Thymus (tissue), 11 donors: Measurements from ENCODE around the gene NUTM2F. TPM values are rescaled to one million over a fixed set of nuclear protein-coding genes. Genes with fewer than 3 reads are reported as not detected.
A peak's percentile ranks its signal among the peaks of the same experiment; 100 is the strongest.
"Not testable (repeated sequence)": the region's sequence is repeated elsewhere in the genome, so short reads cannot be mapped to it uniquely, and the experiment has no call there.

Experiments used
- DNase-seq, 9 donors: peaks; one replicate each; pipeline ENCODE4 v3.0.0-alpha.2; 2013; ENCODE audit warnings: low spot score in 9 of 9, low read depth in 6 of 9, missing footprints in 1 of 9
- H3K27ac ChIP-seq, 2 donors: one replicate each; pipeline ENCODE4 v1.5.1; 2013; ENCODE audit warnings: control low read depth in 1 of 2, low read depth in 1 of 2, low read length in 1 of 2, mild to moderate bottlenecking in 1 of 2, moderate library complexity in 1 of 2
- H3K27me3 ChIP-seq, 2 donors: one replicate each; pipeline ENCODE4 v1.5.1; 2013; ENCODE audit warnings: low read length in 1 of 2; ENCODE audit not compliant: control insufficient read depth in 2 of 2, insufficient read depth in 1 of 2
- H3K36me3 ChIP-seq, 2 donors: one replicate each; pipeline ENCODE4 v1.5.1; 2013; ENCODE audit warnings: low read length in 1 of 2, mild to moderate bottlenecking in 1 of 2, moderate library complexity in 1 of 2; ENCODE audit not compliant: control insufficient read depth in 2 of 2, insufficient read depth in 2 of 2
- H3K4me1 ChIP-seq, 2 donors: one replicate each; pipeline ENCODE4 v1.5.1; 2013; ENCODE audit warnings: low read length in 2 of 2; ENCODE audit not compliant: control insufficient read depth in 2 of 2, insufficient read depth in 2 of 2
- H3K4me3 ChIP-seq, 2 donors: one replicate each; pipeline ENCODE4 v1.5.1; 2013; ENCODE audit warnings: low read length in 2 of 2, control low read depth in 1 of 2, mild to moderate bottlenecking in 1 of 2
- H3K9me3 ChIP-seq, 2 donors: one replicate each; pipeline ENCODE4 v1.5.1; 2013; ENCODE audit warnings: low read length in 1 of 2, mild to moderate bottlenecking in 1 of 2; ENCODE audit not compliant: control insufficient read depth in 2 of 2, insufficient read depth in 1 of 2
- WGBS: extraction: QIAGEN DNeasy Blood & Tissue Kit; methylation state at CpG from one replicate; pipeline ENCODE4 v1.1.7; 2013; 5-methylcytosine and 5-hydroxymethylcytosine counted together
- polyA plus RNA-seq: library from polyadenylated mRNA; stranded (reverse); fragments of 200-250 nt; gene quantifications from one replicate; pipeline ENCODE4 v1.2.3, GENCODE V29; 2013
- total RNA-seq: library from RNA; stranded (reverse); fragments of 120-200 nt; gene quantifications from one replicate; pipeline ENCODE4 v1.2.4, GENCODE V29; 2013
- donor health status: healthy.

NUTM2F gene
- total and polyA plus RNA-seq, 2 donors, result 0.05 TPM; not detected in 1

- Histone ChIP-seq H3K4me3 (no peak overlapping the region), H3K9me3 (no peaks in the 10 kb centered on the region), H3K27me3 (no peaks in the 10 kb centered on the region), H3K36me3 (peaks cover 6 to 18% of the 10 kb centered on the region in 2 donors), H3K4me1 (no peaks in the 10 kb centered on the region), H3K27ac (no peak overlapping the region)
- DNase-seq, result no peak
- 98% methylated on average over 2 of the region's 2 CpGs for WGBS
These were observed 38.8 kb downstream of the NUTM2F start for GRCh38 chr9:94289691-94290090.

- no peak for DNase-seq
- peaks cover 6 to 13% of the 10 kb centered on the region in 2 donors for H3K36me3 ChIP-seq
These were observed 40.4 kb downstream of the NUTM2F start for GRCh38 chr9:94287877-94288513.

GRCh38 chr9:94286116-94286515 lies 42.3 kb downstream of the NUTM2F start:
- 97% methylated on average over 3 of the region's 3 CpGs for WGBS

More at GRCh38 chr9:94287877-94288513, 40.4 kb downstream of the NUTM2F start:
- no peaks in the 10 kb centered on the region for H3K4me1 ChIP-seq
- no peak overlapping the region for H3K4me3 ChIP-seq
- H3K27ac ChIP-seq, result peak overlapping the region in 1 of 2 donors; percentile 18
- 92% methylated on average over 7 of the region's 7 CpGs for WGBS
- no peaks in the 10 kb centered on the region for H3K9me3 ChIP-seq
- no peaks in the 10 kb centered on the region for H3K27me3 ChIP-seq

GRCh38 chr9:94281101-94281500 lies 47.3 kb downstream of the NUTM2F start:
- Histone ChIP-seq H3K36me3 (peaks cover 10 to 26% of the 10 kb centered on the region in 2 donors), H3K4me1 (no peaks in the 10 kb centered on the region), H3K27me3 (no peaks in the 10 kb centered on the region), H3K27ac (no peak overlapping the region), H3K9me3 (peaks cover 2 to 4% of the 10 kb centered on the region in 2 donors), H3K4me3 (no peak overlapping the region)
- no peak for DNase-seq

More at GRCh38 chr9:94286116-94286515, 42.3 kb downstream of the NUTM2F start:
- DNase-seq, result no peak
- H3K4me1 ChIP-seq, result no peaks in the 10 kb centered on the region
- H3K4me3 ChIP-seq, result no peak overlapping the region
- peaks cover 3 to 14% of the 10 kb centered on the region in 2 donors for H3K36me3 ChIP-seq
- no peaks in the 10 kb centered on the region for H3K27me3 ChIP-seq
- no peaks in the 10 kb centered on the region for H3K9me3 ChIP-seq
- H3K27ac ChIP-seq, result no peak overlapping the region

- WGBS, result 90% methylated on average over 9 of the region's 9 CpGs
- peaks cover 10 to 26% of the 10 kb centered on the region in 2 donors for H3K36me3 ChIP-seq
- H3K9me3 ChIP-seq, result peaks cover 2 to 4% of the 10 kb centered on the region in 2 donors
- H3K27ac ChIP-seq, result no peak overlapping the region
- no peak overlapping the region for H3K4me3 ChIP-seq
- H3K27me3 ChIP-seq, result no peaks in the 10 kb centered on the region
- H3K4me1 ChIP-seq, result no peaks in the 10 kb centered on the region
- DNase-seq, result no peak
These were observed 47.9 kb downstream of the NUTM2F start for GRCh38 chr9:94280409-94280989.

GRCh38 chr9:94277885-94278536 lies 50.4 kb downstream of the NUTM2F start:
- no peak overlapping the region for H3K27ac ChIP-seq
- 95% methylated on average over 6 of the region's 6 CpGs for WGBS
- H3K4me3 ChIP-seq, result no peak overlapping the region
- DNase-seq, result no peak
- peaks cover 10 to 26% of the 10 kb centered on the region in 2 donors for H3K36me3 ChIP-seq
- H3K4me1 ChIP-seq, result no peaks in the 10 kb centered on the region
- H3K9me3 ChIP-seq, result peaks cover 2 to 4% of the 10 kb centered on the region in 2 donors
- H3K27me3 ChIP-seq, result no peaks in the 10 kb centered on the region

- 98% methylated on average over 4 of the region's 4 CpGs for WGBS
- not testable (repeated sequence) for H3K27ac ChIP-seq, H3K27me3 ChIP-seq, DNase-seq, H3K4me1 ChIP-seq, H3K9me3 ChIP-seq, H3K4me3 ChIP-seq
- peaks cover 10 to 22% of the 10 kb centered on the region in 2 donors for H3K36me3 ChIP-seq
These were observed 51.4 kb downstream of the NUTM2F start for GRCh38 chr9:94277029-94277428.

GRCh38 chr9:94270009-94270408 lies 58.4 kb downstream of the NUTM2F start:
- no peak for DNase-seq
- no peak overlapping the region for H3K4me3 ChIP-seq
- H3K36me3 ChIP-seq, result peaks cover 0 to 1% of the 10 kb centered on the region in 2 donors
- H3K27me3 ChIP-seq, result no peaks in the 10 kb centered on the region
- H3K27ac ChIP-seq, result no peak overlapping the region
- H3K9me3 ChIP-seq, result peaks cover 0 to 19% of the 10 kb centered on the region in 2 donors
- 100% methylated on average over 1 of the region's 1 CpG for WGBS
- no peaks in the 10 kb centered on the region for H3K4me1 ChIP-seq

- H3K36me3 ChIP-seq, result peaks cover 0 to 2% of the 10 kb centered on the region in 2 donors
- WGBS, result 97% methylated on average over 8 of the region's 8 CpGs
- no peaks in the 10 kb centered on the region for H3K27me3 ChIP-seq
- no peak for DNase-seq
- H3K9me3 ChIP-seq, result peaks cover 0 to 19% of the 10 kb centered on the region in 2 donors
- no peak overlapping the region for H3K4me3 ChIP-seq
- no peaks in the 10 kb centered on the region for H3K4me1 ChIP-seq
- no peak overlapping the region for H3K27ac ChIP-seq
These were observed 59.2 kb downstream of the NUTM2F start for GRCh38 chr9:94269264-94269663.
